ENCODE measurements around the gene FSHR. TPM values are rescaled to one million over a fixed set of nuclear protein-coding genes. Genes with fewer than 3 reads are reported as not detected.

The FSHR gene
- total and polyA plus RNA-seq, 2 experiments from 2014 or later = not detected

DNA sequence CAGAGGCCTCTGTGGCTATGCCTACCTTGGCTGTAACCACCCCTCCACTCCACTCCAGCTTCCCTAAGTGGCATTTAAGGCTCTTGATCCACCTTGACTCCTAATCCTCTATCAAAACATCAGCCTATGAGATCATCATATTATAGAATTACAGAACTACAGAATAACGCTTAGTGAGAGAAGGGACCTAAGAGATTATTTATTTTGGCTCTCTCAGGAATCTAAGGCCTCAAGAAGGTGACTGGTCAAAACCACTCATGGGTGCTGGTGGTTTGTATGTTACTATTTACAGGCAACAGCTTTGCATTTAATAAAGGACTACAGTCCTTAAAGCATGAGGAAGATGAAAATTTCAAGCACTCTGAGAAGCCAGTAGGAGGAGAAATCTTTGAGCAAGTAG lies 118.8 kb downstream of the FSHR start (continued):
- TF ChIP-seq, protein P1, sequence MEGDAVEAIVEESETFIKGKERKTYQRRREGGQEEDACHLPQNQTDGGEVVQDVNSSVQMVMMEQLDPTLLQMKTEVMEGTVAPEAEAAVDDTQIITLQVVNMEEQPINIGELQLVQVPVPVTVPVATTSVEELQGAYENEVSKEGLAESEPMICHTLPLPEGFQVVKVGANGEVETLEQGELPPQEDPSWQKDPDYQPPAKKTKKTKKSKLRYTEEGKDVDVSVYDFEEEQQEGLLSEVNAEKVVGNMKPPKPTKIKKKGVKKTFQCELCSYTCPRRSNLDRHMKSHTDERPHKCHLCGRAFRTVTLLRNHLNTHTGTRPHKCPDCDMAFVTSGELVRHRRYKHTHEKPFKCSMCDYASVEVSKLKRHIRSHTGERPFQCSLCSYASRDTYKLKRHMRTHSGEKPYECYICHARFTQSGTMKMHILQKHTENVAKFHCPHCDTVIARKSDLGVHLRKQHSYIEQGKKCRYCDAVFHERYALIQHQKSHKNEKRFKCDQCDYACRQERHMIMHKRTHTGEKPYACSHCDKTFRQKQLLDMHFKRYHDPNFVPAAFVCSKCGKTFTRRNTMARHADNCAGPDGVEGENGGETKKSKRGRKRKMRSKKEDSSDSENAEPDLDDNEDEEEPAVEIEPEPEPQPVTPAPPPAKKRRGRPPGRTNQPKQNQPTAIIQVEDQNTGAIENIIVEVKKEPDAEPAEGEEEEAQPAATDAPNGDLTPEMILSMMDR (conservative IDR thresholded peaks at IDR 0.05; ENCODE audit: low read depth in 2 of 2) = no peak
- TF ChIP-seq EZH2phosphoT487 (IDR thresholded peaks at IDR 0.05; ENCODE audit: unreplicated experiment) (no peak), NANOG (IDR thresholded peaks at IDR 0.05; ENCODE audit: borderline replicate concordance) (no peak)

DNA sequence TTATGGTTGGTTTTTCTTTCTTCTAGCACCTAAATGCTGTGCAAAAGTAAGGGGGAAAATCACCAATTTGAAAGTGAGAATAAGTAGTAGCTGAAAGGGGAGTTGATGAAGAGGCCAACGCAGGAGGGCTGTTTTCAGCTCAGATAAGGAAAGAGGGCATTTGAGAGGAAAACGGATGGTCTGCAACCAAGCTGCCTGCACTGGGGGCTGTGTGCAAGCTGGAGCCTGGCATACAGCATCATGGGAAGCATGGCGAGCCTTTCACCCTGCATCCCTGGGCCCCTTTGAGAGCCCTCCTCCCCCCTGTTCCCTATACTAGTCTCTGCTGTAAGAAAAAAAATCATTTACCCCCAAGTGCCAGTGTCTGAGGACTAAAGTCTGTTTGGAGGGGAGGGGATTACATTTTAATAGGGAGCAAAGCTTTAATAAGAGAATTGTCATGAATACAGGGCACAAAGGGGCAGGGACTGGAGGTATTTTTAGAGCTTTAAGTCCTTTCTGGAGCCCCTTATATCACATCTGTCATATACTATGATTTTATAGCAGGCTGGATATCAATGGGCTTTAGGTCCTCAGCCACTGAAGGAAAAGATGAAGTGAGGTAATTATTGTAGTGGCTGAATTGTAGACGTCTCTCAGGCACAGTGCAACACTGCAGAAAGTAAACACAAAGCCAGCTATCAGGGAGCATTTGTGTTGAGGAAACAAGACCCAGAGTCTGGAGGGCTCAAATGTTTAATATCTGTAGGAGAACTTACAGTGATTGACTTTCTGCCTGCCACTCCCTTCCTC lies 120.7 kb downstream of the FSHR start:
- peaks cover under 1% of the 10 kb centered on the region for H3K27me3 Mint-ChIP-seq (ENCODE audit: insufficient read depth, low read depth, poor library complexity)
- no peaks in the 10 kb centered on the region for H3K9me3 Mint-ChIP-seq
- H3K36me3 ChIP-seq (ENCODE audit: insufficient read depth) = no peaks in the 10 kb centered on the region
- no peak overlapping the region for H3K27ac ChIP-seq (ENCODE audit: low read depth)
- DNase-seq (ENCODE audit: low spot score) = no peak
- H3K4me1 Mint-ChIP-seq = peaks cover 9% of the 10 kb centered on the region
- H3K36me3 Mint-ChIP-seq (ENCODE audit: low read depth) = no peaks in the 10 kb centered on the region
- H2AFZ ChIP-seq = 0 out of 2 replicates have a peak overlapping the region, but pooled peaks have one; percentile 29
- H3K4me1 ChIP-seq (ENCODE audit: insufficient read depth) = no peaks in the 10 kb centered on the region
- no peak overlapping the region for H3K4me2 ChIP-seq
- H4K20me1 ChIP-seq (replicated peaks; ENCODE audit: insufficient read depth) = no peaks in the 10 kb centered on the region
- no peak for ATAC-seq
- H3K27me3 ChIP-seq (ENCODE audit: insufficient read depth) = no peaks in the 10 kb centered on the region
- H3K79me2 ChIP-seq (replicated peaks; ENCODE audit: insufficient read depth) = no peaks in the 10 kb centered on the region
- H3K27ac Mint-ChIP-seq = no peak overlapping the region
- H3K4me3 Mint-ChIP-seq = no peak overlapping the region
- no peaks in the 10 kb centered on the region for H3F3A ChIP-seq (replicated peaks; ENCODE audit: low read depth)
- H3K9me2 ChIP-seq (ENCODE audit: insufficient read depth) = no peaks in the 10 kb centered on the region
- no peak overlapping the region for H3K4me3 ChIP-seq
- no peak for TF ChIP-seq ZNF331 (CRISPR knock-in tag; IDR thresholded peaks at IDR 0.05; ENCODE audit: low read depth)
- TF ChIP-seq EZH2phosphoT487 (IDR thresholded peaks at IDR 0.05; ENCODE audit: unreplicated experiment) = no peak
- TF ChIP-seq, protein P2, sequence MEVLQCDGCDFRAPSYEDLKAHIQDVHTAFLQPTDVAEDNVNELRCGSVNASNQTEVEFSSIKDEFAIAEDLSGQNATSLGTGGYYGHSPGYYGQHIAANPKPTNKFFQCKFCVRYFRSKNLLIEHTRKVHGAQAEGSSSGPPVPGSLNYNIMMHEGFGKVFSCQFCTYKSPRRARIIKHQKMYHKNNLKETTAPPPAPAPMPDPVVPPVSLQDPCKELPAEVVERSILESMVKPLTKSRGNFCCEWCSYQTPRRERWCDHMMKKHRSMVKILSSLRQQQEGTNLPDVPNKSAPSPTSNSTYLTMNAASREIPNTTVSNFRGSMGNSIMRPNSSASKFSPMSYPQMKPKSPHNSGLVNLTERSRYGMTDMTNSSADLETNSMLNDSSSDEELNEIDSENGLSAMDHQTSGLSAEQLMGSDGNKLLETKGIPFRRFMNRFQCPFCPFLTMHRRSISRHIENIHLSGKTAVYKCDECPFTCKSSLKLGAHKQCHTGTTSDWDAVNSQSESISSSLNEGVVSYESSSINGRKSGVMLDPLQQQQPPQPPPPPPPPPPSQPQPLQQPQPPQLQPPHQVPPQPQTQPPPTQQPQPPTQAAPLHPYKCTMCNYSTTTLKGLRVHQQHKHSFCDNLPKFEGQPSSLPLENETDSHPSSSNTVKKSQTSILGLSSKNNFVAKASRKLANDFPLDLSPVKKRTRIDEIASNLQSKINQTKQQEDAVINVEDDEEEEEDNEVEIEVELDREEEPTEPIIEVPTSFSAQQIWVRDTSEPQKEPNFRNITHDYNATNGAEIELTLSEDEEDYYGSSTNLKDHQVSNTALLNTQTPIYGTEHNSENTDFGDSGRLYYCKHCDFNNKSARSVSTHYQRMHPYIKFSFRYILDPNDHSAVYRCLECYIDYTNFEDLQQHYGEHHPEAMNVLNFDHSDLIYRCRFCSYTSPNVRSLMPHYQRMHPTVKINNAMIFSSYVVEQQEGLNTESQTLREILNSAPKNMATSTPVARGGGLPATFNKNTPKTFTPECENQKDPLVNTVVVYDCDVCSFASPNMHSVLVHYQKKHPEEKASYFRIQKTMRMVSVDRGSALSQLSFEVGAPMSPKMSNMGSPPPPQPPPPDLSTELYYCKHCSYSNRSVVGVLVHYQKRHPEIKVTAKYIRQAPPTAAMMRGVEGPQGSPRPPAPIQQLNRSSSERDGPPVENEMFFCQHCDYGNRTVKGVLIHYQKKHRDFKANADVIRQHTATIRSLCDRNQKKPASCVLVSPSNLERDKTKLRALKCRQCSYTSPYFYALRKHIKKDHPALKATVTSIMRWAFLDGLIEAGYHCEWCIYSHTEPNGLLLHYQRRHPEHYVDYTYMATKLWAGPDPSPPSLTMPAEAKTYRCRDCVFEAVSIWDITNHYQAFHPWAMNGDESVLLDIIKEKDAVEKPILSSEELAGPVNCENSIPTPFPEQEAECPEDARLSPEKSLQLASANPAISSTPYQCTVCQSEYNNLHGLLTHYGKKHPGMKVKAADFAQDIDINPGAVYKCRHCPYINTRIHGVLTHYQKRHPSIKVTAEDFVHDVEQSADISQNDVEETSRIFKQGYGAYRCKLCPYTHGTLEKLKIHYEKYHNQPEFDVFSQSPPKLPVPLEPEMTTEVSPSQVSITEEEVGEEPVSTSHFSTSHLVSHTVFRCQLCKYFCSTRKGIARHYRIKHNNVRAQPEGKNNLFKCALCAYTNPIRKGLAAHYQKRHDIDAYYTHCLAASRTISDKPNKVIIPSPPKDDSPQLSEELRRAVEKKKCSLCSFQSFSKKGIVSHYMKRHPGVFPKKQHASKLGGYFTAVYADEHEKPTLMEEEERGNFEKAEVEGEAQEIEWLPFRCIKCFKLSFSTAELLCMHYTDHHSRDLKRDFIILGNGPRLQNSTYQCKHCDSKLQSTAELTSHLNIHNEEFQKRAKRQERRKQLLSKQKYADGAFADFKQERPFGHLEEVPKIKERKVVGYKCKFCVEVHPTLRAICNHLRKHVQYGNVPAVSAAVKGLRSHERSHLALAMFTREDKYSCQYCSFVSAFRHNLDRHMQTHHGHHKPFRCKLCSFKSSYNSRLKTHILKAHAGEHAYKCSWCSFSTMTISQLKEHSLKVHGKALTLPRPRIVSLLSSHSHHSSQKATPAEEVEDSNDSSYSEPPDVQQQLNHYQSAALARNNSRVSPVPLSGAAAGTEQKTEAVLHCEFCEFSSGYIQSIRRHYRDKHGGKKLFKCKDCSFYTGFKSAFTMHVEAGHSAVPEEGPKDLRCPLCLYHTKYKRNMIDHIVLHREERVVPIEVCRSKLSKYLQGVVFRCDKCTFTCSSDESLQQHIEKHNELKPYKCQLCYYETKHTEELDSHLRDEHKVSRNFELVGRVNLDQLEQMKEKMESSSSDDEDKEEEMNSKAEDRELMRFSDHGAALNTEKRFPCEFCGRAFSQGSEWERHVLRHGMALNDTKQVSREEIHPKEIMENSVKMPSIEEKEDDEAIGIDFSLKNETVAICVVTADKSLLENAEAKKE (CRISPR knock-in tag; IDR thresholded peaks at IDR 0.05) = no peak
- TF ChIP-seq STAT1 (IDR thresholded peaks at IDR 0.05; ENCODE audit: unreplicated experiment) = no peak
- TF ChIP-seq NANOG (IDR thresholded peaks at IDR 0.05; ENCODE audit: borderline replicate concordance) = no peak
- TF ChIP-seq JUNB (IDR thresholded peaks at IDR 0.05; ENCODE audit: unreplicated experiment) = no peak
- TF ChIP-seq, protein P3, sequence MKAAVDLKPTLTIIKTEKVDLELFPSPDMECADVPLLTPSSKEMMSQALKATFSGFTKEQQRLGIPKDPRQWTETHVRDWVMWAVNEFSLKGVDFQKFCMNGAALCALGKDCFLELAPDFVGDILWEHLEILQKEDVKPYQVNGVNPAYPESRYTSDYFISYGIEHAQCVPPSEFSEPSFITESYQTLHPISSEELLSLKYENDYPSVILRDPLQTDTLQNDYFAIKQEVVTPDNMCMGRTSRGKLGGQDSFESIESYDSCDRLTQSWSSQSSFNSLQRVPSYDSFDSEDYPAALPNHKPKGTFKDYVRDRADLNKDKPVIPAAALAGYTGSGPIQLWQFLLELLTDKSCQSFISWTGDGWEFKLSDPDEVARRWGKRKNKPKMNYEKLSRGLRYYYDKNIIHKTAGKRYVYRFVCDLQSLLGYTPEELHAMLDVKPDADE (IDR thresholded peaks at IDR 0.05) = no peak
- TF ChIP-seq, protein P1 (conservative IDR thresholded peaks at IDR 0.05; ENCODE audit: low read depth in 2 of 2) = no peak
